ENCODE results near the gene NBPF3. TPM values are rescaled to one million over a fixed set of nuclear protein-coding genes. Genes with fewer than 3 reads are reported as not detected.
"Not testable (repeated sequence)": the region's sequence is repeated elsewhere in the genome, so short reads cannot be mapped to it uniquely, and the experiment has no call there.

The NBPF3 gene, protein sequence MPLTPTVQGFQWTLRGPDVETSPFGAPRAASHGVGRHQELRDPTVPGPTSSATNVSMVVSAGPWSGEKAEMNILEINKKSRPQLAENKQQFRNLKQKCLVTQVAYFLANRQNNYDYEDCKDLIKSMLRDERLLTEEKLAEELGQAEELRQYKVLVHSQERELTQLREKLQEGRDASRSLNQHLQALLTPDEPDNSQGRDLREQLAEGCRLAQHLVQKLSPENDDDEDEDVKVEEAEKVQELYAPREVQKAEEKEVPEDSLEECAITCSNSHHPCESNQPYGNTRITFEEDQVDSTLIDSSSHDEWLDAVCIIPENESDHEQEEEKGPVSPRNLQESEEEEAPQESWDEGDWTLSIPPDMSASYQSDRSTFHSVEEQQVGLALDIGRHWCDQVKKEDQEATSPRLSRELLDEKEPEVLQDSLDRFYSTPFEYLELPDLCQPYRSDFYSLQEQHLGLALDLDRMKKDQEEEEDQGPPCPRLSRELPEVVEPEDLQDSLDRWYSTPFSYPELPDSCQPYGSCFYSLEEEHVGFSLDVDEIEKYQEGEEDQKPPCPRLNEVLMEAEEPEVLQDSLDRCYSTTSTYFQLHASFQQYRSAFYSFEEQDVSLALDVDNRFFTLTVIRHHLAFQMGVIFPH
- 3.5 TPM for total RNA-seq
- long read RNA-seq, partial matches to known transcripts, result 0 of 6 reads
- long read RNA-seq, other reads (novel, unspliced or antisense), result 6 of 6 reads

DNA sequence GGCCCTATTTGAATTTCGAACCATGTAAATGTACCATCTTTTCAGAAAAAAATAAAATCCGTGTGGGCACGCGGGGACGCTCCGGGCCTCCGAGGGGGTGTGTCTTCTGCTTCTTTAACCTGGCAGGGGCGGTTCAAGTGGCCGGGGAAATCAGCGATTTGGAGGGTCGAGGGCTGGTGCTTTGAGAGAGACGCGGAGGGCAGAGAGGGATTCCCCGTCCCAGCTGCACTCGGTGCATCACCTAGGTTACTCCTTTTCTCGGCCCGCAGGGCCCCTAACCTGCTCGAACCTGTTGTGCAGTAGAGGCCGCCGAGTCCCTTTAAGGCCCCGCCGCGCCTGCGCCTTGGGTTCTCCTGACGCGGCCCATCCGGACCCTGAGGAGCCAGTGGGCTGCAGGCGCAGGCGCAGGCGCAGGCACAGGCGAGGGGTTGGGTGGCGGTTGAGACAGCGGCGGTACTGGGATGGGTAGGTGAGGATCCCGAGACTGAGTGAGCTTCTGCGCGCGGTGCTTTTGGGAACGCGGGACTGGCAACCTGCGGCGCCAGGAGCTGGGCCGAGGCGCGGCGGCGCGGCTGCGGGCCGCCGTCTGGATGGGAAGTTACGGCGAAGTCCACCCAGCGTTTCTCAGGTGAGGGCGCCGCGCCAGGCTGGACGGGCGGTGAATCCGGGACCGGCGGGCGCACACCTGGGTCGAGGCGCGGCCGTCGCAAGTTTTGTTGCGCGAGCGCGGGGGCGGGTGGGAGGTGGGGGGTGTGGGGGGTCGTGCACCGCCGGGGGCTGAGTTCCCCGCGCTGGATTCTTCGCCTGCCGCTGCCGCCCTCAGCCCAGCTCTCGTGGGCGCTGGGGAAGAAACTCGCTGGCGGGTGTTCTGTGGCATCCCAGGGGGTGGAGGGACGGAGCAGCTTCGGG, at the start of gene NBPF3:
TSS of gene NBPF3 (plus strand) at position 417 of the 909 bp plus-strand sequence. CDS start 4,950 bp downstream, outside the sequence.
- peak; percentile 99 for ATAC-seq (ENCODE audit: poor library complexity)
- DNase-seq, result peak; percentile 94
- intact Hi-C loops (cut with DNase I), result no loop called here

DNA sequence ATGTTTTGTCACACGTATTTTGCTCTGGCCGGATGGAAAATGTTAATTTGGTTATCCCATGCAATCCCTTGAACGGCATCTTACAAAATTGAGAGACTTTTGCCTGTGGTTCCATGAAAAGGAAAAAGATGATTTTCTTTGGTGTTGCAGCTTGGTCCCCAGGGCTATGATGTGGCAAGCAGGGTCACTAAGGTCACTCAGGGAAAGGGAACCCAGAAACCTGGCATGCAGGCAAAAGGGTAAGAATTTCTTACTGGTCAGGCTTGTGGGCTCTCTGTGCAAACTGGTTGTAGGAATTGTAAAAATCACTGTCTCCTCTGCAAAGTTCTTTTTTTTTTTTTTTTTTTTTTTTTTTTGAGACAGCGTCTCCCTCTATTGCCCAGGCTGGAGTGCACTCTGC, 48.4 kb upstream of the NBPF3 start:
- ATAC-seq (ENCODE audit: poor library complexity) (no peak), DNase-seq (no peak)
- intact Hi-C loops (cut with DNase I), result no loop called here

DNA sequence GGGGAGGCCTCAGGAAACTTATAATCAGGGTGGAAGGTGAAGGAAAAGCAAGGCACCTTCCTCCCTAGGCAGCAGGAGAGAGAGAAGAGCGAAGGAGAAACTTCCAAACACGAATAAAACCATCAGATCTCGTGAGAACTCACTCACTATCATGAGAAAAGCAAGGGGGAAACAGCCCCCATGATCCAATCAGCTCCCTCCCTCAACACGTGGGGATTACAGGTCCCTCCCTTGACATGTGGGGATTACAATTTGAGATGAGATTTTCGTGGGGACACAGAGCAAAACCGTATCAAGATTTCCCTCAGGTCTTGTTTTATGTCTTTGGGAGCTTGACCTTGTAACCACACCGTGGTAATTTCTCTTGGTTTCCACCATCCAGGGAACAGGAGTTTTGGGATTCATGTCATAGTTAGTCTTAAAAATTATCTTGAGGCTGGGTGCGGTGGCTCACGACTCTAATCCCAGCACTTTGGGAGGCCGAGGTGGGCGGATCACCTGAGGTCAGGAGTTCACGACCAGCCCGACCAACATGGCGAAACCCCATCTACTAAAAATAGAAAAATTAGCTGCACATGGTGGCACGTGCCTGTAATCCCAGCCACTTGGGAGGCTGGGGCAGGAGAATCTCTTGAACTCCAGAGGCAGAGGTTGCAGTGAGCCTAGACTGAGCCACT, 47.2 kb upstream of the NBPF3 start:
- intact Hi-C loops (cut with DNase I), result no loop called here
- DNase-seq (no peak), ATAC-seq (ENCODE audit: poor library complexity) (no peak)

DNA sequence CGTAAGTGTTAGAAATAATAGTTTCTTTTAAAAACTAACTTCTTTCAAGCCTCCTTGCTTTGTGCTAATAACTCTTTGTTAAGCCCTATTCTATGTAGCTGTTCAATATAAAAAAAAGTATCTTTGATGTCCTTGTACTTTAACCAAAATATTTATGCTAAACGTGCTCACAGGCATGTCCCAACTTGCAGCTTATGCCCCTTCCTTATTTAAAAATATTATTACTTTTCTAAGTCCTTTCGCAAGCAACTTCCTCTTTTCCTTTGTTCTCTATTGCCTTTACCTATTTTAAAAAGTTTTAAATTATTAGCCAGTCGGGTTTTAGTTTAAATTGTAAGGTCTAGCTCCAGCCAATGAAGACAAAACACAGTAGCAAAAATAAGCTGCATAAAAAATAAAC, 43.4 kb upstream of the NBPF3 start:
- DNase-seq, result no peak

DNA sequence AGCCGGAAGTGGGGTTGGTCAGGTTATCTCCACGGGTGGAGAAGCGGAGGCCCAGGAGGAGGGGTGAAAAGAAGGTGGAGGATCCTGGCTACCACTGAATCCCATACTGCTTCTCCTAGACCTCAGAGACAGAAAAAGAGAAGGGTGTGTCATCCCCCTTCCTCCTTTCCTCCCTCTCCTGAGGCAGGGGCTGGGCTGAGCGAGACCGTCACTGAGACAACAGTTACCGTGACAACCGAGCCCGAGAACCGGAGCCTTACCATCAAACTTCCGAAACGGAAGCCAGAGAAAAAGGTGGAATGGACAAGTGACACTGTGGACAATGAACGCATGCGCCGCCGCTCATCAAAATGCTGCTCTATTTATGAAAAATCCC, 42.1 kb upstream of the NBPF3 start:
- intact Hi-C loops (cut with DNase I), result no loop called here
- no peak for DNase-seq

More for the DNA sequence above, 43.4 kb upstream of the NBPF3 start:
- no peak for ATAC-seq (ENCODE audit: poor library complexity)
- intact Hi-C loops (cut with DNase I), result no loop called here

DNA sequence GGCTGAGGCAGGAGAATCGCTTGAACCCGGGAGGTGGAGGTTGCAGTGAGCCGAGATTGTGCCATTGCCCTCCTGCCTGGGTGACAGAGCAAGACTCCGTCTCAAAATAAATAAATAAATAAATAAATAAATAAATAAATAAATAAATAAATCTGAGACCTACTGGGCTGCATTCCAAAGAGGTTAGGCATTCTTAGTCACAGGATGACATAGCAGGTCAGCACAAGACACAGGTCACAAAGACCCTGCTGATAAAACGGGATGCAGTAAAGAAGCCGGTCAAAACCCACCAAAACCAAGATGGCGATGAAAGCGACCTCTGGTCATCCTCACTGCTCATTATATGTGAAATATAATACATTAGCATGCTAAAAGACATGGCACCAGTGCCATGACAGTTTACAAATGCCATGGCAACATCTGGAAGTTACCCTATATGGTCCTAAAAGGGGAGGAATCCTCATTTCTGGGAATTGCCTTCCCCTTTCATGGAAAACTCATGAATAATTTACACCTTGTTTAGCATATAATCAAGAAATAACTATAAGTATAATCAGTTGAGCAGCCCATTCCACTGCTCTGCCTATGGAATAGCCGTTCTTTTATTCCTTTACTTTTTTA, 38.1 kb upstream of the NBPF3 start:
- ATAC-seq (ENCODE audit: poor library complexity); intact Hi-C loops (cut with DNase I); DNase-seq: not testable (repeated sequence)

More for the DNA sequence above, 42.1 kb upstream of the NBPF3 start:
- no peak for ATAC-seq (ENCODE audit: poor library complexity)

DNA sequence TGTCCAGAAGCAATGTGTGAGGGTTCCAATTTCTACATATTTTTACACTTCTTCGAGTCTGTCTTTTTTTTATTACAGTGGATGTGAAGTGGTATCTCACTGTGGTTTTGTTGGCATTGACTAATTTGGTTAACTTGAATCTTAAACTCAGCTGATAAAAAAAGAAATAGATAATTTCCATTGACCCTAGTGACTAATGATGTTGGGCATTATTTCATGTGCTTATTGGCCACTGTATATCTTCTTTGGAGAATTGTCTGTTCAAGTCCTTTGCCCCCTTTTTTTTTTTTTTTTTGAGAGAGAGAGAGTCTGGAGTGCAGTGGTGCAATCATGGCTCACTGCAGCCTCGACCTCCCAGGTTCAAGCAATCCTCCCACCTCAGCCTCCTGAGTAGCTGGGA, 33.3 kb upstream of the NBPF3 start:
- no peak for ATAC-seq (ENCODE audit: poor library complexity)
- intact Hi-C loops (cut with DNase I), result no loop called here

DNA sequence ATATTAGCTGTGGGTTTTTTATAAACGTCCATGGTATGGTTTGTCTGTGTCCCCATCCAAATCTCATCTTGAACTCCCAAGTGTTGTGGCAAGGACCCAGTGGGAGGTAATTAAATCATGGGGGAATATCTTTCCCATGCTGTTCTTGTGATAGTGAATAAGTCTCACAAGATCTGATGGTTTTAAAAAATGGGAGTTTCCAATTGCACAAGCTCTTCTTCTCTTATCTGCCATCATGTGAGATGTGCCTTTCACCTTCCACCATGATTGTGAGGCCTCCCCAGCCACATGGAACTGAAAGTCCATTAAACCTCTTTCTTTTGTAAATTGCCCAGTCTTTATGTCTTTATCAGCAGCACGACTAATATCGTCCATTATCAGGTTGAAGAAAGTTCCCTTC, 30.0 kb upstream of the NBPF3 start:
- ATAC-seq (ENCODE audit: poor library complexity); intact Hi-C loops (cut with DNase I); DNase-seq: not testable (repeated sequence)

More for the DNA sequence above, 33.3 kb upstream of the NBPF3 start:
- DNase-seq, result no peak

DNA sequence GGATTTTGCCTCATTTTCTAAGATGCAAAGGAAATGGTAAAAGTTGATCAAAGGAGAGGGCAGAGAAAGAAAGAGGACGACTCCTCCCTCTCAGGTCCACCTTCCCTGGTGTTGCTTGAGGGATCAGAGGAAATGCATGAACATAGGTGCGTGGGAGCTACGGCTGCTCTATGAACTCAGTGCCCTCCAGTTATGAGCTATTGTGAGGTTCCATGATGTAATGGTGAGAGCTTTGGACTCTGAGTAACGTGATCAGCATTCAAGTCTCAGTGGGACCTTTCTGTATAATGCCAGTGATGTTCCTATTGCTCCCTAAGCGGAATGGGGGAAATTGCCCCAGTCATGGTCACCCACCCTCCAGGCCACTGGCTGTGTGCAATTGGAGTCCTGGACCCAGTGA, 25.9 kb upstream of the NBPF3 start:
- ATAC-seq (ENCODE audit: poor library complexity), result no peak
- intact Hi-C loops (cut with DNase I), result no loop called here

DNA sequence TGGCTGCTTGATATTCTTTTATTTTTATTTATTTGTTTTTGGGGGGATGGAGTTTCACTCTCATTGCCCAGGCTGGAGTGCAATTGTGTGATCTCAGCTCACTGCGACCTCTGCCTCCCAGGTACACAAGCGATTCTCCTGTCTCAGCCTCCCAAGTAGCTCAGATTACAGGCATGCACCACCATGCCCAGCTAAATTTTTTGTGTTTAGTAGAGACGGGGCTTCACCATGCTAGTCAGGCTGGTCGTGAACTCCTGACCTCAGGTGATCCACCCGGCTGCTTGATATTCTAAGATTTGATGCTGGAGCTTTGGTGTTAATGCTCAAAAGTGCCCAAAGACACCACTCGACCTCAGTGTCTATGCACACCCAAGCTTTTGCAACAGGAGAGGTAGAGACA, 19.6 kb upstream of the NBPF3 start:
- intact Hi-C loops (cut with DNase I); DNase-seq; ATAC-seq (ENCODE audit: poor library complexity): not testable (repeated sequence)

More for the DNA sequence above, 25.9 kb upstream of the NBPF3 start:
- no peak for DNase-seq

DNA sequence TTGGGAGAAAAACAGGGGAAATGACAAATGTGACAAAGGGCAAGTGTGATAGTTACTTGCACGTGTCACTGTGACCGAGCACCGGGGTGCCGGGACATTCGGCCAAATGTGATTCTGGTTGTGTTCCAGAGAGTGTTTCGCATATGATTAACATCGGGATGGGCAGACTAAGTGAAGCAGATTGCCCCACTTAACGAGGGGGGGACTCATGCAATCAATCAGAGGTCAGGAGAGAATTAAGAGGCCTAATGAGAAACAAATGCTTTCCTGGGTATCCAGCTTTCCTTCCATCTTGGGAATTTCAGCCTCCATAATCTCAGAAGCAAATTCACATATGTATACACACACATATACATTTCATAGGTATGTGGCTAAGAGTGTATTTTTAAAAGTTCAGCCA, 18.6 kb upstream of the NBPF3 start:
- DNase-seq; intact Hi-C loops (cut with DNase I); ATAC-seq (ENCODE audit: poor library complexity): not testable (repeated sequence)

DNA sequence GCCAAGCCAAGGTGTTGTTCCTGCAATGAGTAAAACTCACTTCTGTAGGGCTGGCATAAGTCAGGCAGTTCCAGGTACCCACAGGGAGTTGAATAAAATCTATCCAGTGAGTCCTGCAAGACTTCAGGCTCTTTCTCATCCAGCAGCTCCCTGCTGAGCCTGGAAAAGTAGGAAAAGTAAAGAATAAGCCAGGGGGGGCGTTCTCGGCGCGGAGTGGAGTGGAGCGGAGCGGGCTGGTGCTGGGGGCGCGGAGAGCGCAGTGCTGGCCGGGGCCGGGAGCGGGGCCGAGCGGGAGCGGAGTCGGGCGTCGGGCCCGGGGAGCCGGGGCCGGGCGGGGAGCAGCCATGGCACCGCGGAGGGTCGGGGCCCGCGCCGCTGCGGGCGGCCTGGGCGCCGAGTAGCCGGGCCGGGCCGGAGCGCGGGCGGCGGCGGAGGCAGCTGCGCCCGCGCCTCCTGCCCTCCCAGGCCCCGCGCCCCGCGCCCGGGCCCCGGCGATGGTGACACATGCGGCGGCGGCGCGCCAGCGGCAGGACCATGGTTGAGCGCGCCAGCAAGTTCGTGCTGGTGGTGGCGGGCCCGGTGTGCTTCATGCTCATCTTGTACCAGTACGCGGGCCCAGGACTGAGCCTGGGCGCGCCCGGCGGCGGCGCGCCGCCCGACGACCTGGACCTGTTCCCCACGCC, 12.0 kb upstream of the NBPF3 start:
- intact Hi-C loops (cut with DNase I); ATAC-seq (ENCODE audit: poor library complexity); DNase-seq: not testable (repeated sequence)

DNA sequence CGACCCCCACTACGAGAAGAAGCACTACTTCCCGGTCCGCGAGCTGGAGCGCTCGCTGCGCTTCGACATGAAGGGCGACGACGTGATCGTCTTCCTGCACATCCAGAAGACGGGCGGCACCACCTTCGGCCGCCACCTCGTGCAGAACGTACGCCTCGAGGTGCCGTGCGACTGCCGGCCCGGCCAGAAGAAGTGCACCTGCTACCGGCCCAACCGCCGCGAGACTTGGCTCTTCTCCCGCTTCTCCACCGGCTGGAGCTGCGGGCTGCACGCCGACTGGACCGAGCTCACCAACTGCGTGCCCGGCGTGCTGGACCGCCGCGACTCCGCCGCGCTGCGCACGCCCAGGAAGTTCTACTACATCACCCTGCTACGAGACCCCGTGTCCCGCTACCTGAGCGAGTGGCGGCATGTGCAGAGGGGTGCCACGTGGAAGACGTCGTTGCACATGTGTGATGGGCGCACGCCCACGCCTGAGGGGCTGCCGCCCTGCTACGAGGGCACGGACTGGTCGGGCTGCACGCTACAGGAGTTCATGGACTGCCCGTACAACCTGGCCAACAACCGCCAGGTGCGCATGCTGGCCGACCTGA, 11.4 kb upstream of the NBPF3 start:
- intact Hi-C loops (cut with DNase I); ATAC-seq (ENCODE audit: poor library complexity); DNase-seq: not testable (repeated sequence)

DNA sequence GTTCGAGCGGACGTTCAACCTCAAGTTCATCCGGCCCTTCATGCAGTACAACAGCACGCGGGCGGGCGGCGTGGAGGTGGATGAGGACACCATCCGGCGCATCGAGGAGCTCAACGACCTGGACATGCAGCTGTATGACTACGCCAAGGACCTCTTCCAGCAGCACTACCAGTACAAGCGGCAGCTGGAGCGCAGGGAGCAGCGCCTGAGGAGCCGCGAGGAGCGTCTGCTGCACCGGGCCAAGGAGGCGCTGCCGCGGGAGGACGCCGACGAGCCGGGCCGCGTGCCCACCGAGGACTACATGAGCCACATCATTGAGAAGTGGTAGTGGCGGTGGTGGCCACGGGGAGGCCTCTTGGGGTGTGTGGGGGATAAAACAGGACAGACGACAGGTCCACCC, 10.7 kb upstream of the NBPF3 start:
- DNase-seq; ATAC-seq (ENCODE audit: poor library complexity); intact Hi-C loops (cut with DNase I): not testable (repeated sequence)

DNA sequence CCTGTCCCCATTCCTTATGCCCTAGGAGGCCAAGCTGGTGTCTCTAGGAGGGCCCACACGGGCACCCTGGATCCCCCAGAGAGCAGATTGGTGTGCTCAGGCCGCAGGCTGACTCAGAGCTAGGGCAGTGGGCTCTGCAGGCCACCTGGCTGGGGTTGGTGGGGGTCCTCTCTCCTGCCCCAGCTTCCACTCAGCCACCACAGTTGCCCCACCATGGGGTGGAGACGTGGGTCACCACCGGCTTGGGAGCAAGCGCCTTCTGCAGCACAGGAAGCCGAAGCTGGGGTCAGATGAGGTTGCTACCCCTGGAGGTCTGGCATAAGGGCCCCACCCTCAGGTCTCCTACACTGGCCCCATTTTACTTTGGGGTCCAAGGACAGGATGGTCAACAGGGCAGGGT, 9.1 kb upstream of the NBPF3 start:
- intact Hi-C loops (cut with DNase I); DNase-seq; ATAC-seq (ENCODE audit: poor library complexity): not testable (repeated sequence)

DNA sequence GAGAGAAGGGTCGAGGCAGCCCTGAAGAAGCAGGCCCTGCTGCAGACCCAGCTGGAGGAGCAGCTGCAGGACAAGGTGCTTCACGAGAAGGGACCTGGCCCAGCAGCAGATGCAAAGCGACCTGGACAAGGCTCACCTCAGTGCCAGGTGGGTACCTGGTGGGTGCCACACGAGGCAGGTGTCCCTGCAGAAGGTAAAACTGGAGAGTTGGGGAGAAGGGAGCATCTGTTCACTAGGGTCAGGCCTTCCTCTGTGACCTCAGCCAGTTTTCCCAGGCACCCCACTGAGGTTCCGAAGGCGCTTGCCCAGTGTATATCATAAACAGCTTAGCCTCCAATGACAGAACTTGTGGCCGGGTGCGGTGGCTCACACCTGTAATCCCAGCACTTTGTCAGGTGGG, 5.5 kb upstream of the NBPF3 start:
- DNase-seq (no peak), ATAC-seq (ENCODE audit: poor library complexity) (no peak)
- intact Hi-C loops (cut with DNase I), result no loop called here

Data from Right ventricle myocardium superior (tissue), 1 donor.